HCT116 (cell line): ENCODE measurements around the gene OSGEPL1. TPM values are rescaled to one million over a fixed set of nuclear protein-coding genes. Genes with fewer than 3 reads are reported as not detected.

ENCODE experiments used
- ATAC-seq: fragments of 200-7000 bp; cut with Tn5 transposase; 2 replicates; pipeline ENCODE4 v1.9.1; 2020; ENCODE audit warnings: mild to moderate bottlenecking, moderate library complexity
- BruUV-seq: library from RNA; stranded (reverse); fragments of 400-500 nt; replicated peaks from 2 replicates; lab custom pipeline; 2021; lab: Mats Ljungman, UMichigan
- CTCF ChIA-PET: fragments of 300-600 bp; sonication (Branson Sonifier 250); formaldehyde crosslinking; loops from one replicate; lab custom pipeline; 2021; ENCODE audit warnings: antibody characterized with exemption; lab: Charles Lee
- POLR2A ChIA-PET: fragments of 300-600, 350-600 bp; sonication (Branson Sonifier 250); formaldehyde crosslinking; loops from one replicate; lab custom pipeline; 2021; ENCODE audit warnings: antibody characterized with exemption; lab: Charles Lee
- RAD21 ChIA-PET, 2 experiments: fragments of 300-600 bp; sonication (Branson Sonifier 250); formaldehyde crosslinking; loops; one replicate each; lab custom pipeline; 2023; ENCODE audit warnings: low total read pairs in 2 of 2; ENCODE audit not compliant: uncharacterized antibody in 2 of 2, unreplicated experiment in 2 of 2, low non-redundant PET in 1 of 2; lab: Charles Lee
- DNase-seq: peaks from one replicate; pipeline ENCODE4 v3.0.0-alpha.2; 2010; ENCODE audit warnings: low read depth, low spot score
- H2AFZ ChIP-seq: fragments of 200-600 bp; shearing (Covaris generic), sonication (generic); 2 replicates; pipeline ENCODE4 v1.6.1; 2017; ENCODE audit warnings: low read depth, mixed run types, mixed read lengths, antibody characterized with exemption, low read length; ENCODE audit not compliant: poor library complexity, severe bottlenecking
- H3K27ac ChIP-seq: 2 replicates; pipeline ENCODE4 v1.5.1; 2012; ENCODE audit warnings: low read depth, low read length
- H3K27me3 ChIP-seq: fragments of 200-600 bp; sonication (generic); 2 replicates; pipeline ENCODE4 v1.6.1; 2016; ENCODE audit warnings: mixed run types, low read length, mixed read lengths; ENCODE audit not compliant: insufficient read depth
- H3K36me3 ChIP-seq, 2 experiments: fragments of 200-500 bp in 1 of 2; fragments of 200-600 bp in 1 of 2; sonication (Bioruptor generic) in 1 of 2; sonication (generic) in 1 of 2; 2 replicates each; pipeline versions ENCODE4 v1.5.1 to v1.6.1; 2014 to 2016; ENCODE audit warnings: low read length in 2 of 2, inconsistent platforms in 1 of 2, mixed read lengths in 1 of 2, mixed run types in 1 of 2; ENCODE audit not compliant: insufficient read depth in 2 of 2, control insufficient read depth in 1 of 2
- H3K4me1 ChIP-seq, 2 experiments: fragments of 200-600 bp in 1 of 2; sonication (generic) in 1 of 2; 2 replicates each; pipeline versions ENCODE4 v1.5.1 to v1.6.1; 2012 to 2017; ENCODE audit warnings: low read length in 2 of 2, inconsistent platforms in 1 of 2, mild to moderate bottlenecking in 1 of 2, mixed read lengths in 1 of 2, mixed run types in 1 of 2, moderate library complexity in 1 of 2; ENCODE audit not compliant: insufficient read depth in 2 of 2, control insufficient read depth in 1 of 2
- H3K4me2 ChIP-seq: fragments of 200-600 bp; sonication (generic); 2 replicates; pipeline ENCODE4 v1.6.1; 2017; ENCODE audit warnings: mixed run types, low read length, mixed read lengths
- H3K4me3 ChIP-seq, 2 experiments: fragments of 200-600 bp in 1 of 2; sonication (generic) in 1 of 2; replicated peaks in 1 of 2; 2 replicates each; pipeline ENCODE4 v1.5.1; 2011 to 2016; ENCODE audit warnings: low read length in 2 of 2, control low read depth in 1 of 2, low read depth in 1 of 2, mild to moderate bottlenecking in 1 of 2, mixed read lengths in 1 of 2, mixed run types in 1 of 2
- H3K79me2 ChIP-seq: fragments of 200-600 bp; sonication (generic); 2 replicates; pipeline ENCODE4 v1.6.1; 2017; ENCODE audit warnings: mild to moderate bottlenecking, mixed run types, low read length, moderate library complexity, mixed read lengths; ENCODE audit not compliant: insufficient read depth
- H3K9ac ChIP-seq: fragments of 200-600 bp; sonication (generic); 2 replicates; pipeline ENCODE4 v1.6.1; 2016; ENCODE audit warnings: low read length, mixed read lengths
- H3K9me2 ChIP-seq: fragments of 200-600 bp; sonication (generic), shearing (Covaris generic); 2 replicates; pipeline ENCODE4 v1.6.1; 2017; ENCODE audit warnings: mixed run types, mild to moderate bottlenecking, moderate library complexity; ENCODE audit not compliant: insufficient read depth
- H3K9me3 ChIP-seq, 2 experiments: fragments of 200-500 bp in 1 of 2; fragments of 200-600 bp in 1 of 2; sonication (Bioruptor generic) in 1 of 2; sonication (generic) in 1 of 2; 2 replicates each; pipeline ENCODE4 v1.6.1; 2014 to 2017; ENCODE audit warnings: low read length in 2 of 2, mixed read lengths in 2 of 2, inconsistent platforms in 1 of 2, low read depth in 1 of 2, mild to moderate bottlenecking in 1 of 2, mixed run types in 1 of 2, moderate library complexity in 1 of 2; ENCODE audit not compliant: control insufficient read depth in 1 of 2, insufficient read depth in 1 of 2
- H4K20me1 ChIP-seq: fragments of 200-600 bp; sonication (generic), shearing (Covaris generic); 2 replicates; pipeline ENCODE4 v1.6.1; 2017; ENCODE audit warnings: mixed run types, mild to moderate bottlenecking, moderate library complexity; ENCODE audit not compliant: insufficient read depth
- CBX3 ChIP-seq: IDR thresholded peaks from 2 replicates; pipeline ENCODE4 v1.6.1; 2012; ENCODE audit warnings: low read depth
- JUND ChIP-seq: IDR thresholded peaks from 2 replicates; pipeline ENCODE4 v1.6.1; 2012
- MAX ChIP-seq: IDR thresholded peaks from 2 replicates; pipeline ENCODE4 v1.6.1; 2012
- POLR2A ChIP-seq: IDR thresholded peaks from 2 replicates; pipeline ENCODE4 v1.7.0; 2011; ENCODE audit warnings: borderline replicate concordance; ENCODE audit not compliant: insufficient read depth, insufficient read length; ENCODE audit errors: extremely low read depth
- POLR2AphosphoS5 ChIP-seq: IDR thresholded peaks from 2 replicates; pipeline ENCODE4 v1.6.1; 2011; ENCODE audit warnings: mild to moderate bottlenecking, low read depth, low read length, moderate library complexity
- RAD21 ChIP-seq: IDR thresholded peaks from 2 replicates; pipeline ENCODE4 v1.6.1; 2012; ENCODE audit warnings: low read depth, mild to moderate bottlenecking
- REST ChIP-seq: IDR thresholded peaks from 2 replicates; pipeline ENCODE4 v1.6.1; 2012; ENCODE audit warnings: low read depth
- SIN3A ChIP-seq: IDR thresholded peaks from 2 replicates; pipeline ENCODE4 v1.6.1; 2012; ENCODE audit warnings: low read depth
- SP1 ChIP-seq: IDR thresholded peaks from 2 replicates; pipeline ENCODE4 v1.6.1; 2012; ENCODE audit warnings: low read depth
- SRF ChIP-seq: IDR thresholded peaks from 2 replicates; pipeline ENCODE4 v1.6.1; 2012; ENCODE audit warnings: low read depth
- TCF7L2 ChIP-seq: IDR thresholded peaks from 2 replicates; pipeline ENCODE4 v1.7.0; 2011; ENCODE audit warnings: borderline replicate concordance, inconsistent platforms; ENCODE audit not compliant: insufficient read depth, insufficient read length; ENCODE audit errors: extremely low read depth
- ZFX ChIP-seq: fragments of 450-650 bp; IDR thresholded peaks from 2 replicates; pipeline ENCODE4 v1.6.1; 2017
- intact Hi-C: fragments of 100-400 bp; cut with micrococcal nuclease; formaldehyde crosslinking; loops from 2 replicates; pipeline ENCODE4 v1.10.0; 2022
- total RNA-seq: library from RNA; stranded (reverse); gene quantifications from one replicate; pipeline ENCODE4 v1.2.1, GENCODE V29; 2021; ENCODE audit not compliant: unreplicated experiment
- TF ChIP-seq, protein P1 (sequence below), 3 experiments: fragments of 200-600 bp in 1 of 3; sonication (generic) in 1 of 3; IDR thresholded peaks in 2 of 3; conservative IDR thresholded peaks in 1 of 3; 2 replicates each; pipeline ENCODE4 v1.5.1; 2012 to 2017; ENCODE audit warnings: low read depth in 2 of 3, low read length in 2 of 3, antibody characterized with exemption in 1 of 3, borderline replicate concordance in 1 of 3, control low read depth in 1 of 3, mild to moderate bottlenecking in 1 of 3, mixed read lengths in 1 of 3, mixed run types in 1 of 3, moderate library complexity in 1 of 3; ENCODE audit not compliant: insufficient read depth in 1 of 3

Gene OSGEPL1
- total RNA-seq, 1 experiment from 2014 or later, result 11.2 TPM

GRCh38 chr2:189700681-189701080 lies 61.9 kb downstream of the OSGEPL1 start:
- H3K9me3 ChIP-seq, result no peaks in the 10 kb centered on the region
- POLR2A ChIA-PET, result no interaction called here

More at GRCh38 chr2:189700681-189701080, 61.9 kb downstream of the OSGEPL1 start:
- H3K9ac ChIP-seq, result no peak overlapping the region
- BruUV-seq, result no TSS peak
- no peaks in the 10 kb centered on the region for H3K9me2 ChIP-seq
- TF ChIP-seq SIN3A (no peak), CBX3 (no peak), TCF7L2 (no peak), RAD21 (no peak), SRF (no peak), ZFX (no peak), JUND (no peak), REST (no peak), SP1 (no peak), POLR2A (no peak), POLR2AphosphoS5 (no peak), MAX (no peak)
- TF ChIP-seq, protein P1, sequence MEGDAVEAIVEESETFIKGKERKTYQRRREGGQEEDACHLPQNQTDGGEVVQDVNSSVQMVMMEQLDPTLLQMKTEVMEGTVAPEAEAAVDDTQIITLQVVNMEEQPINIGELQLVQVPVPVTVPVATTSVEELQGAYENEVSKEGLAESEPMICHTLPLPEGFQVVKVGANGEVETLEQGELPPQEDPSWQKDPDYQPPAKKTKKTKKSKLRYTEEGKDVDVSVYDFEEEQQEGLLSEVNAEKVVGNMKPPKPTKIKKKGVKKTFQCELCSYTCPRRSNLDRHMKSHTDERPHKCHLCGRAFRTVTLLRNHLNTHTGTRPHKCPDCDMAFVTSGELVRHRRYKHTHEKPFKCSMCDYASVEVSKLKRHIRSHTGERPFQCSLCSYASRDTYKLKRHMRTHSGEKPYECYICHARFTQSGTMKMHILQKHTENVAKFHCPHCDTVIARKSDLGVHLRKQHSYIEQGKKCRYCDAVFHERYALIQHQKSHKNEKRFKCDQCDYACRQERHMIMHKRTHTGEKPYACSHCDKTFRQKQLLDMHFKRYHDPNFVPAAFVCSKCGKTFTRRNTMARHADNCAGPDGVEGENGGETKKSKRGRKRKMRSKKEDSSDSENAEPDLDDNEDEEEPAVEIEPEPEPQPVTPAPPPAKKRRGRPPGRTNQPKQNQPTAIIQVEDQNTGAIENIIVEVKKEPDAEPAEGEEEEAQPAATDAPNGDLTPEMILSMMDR (IDR thresholded peaks at IDR 0.05 in 2 of 3, conservative IDR thresholded peaks at IDR 0.05 in 1 of 3; ENCODE audit: borderline replicate concordance in 1 of 3, insufficient read depth in 1 of 3, low read depth in 2 of 3, low read length in 2 of 3), result no peak
- ChIA-PET RAD21 (no interaction called here), CTCF (no interaction called here)
- peaks cover 0 to 3% of the 10 kb centered on the region in 2 experiments; a peak in 1 of 4 replicates for H3K4me1 ChIP-seq
- no peak for DNase-seq
- H3K27me3 ChIP-seq, result no peaks in the 10 kb centered on the region
- no peak overlapping the region for H2AFZ ChIP-seq
- H4K20me1 ChIP-seq, result no peaks in the 10 kb centered on the region; the same call in 1 of the 2 replicates
- H3K36me3 ChIP-seq, result no peaks in the 10 kb centered on the region
- no peak for ATAC-seq
- no peak overlapping the region for H3K4me2 ChIP-seq
- no peak overlapping the region for H3K27ac ChIP-seq
- H3K79me2 ChIP-seq, result no peaks in the 10 kb centered on the region
- intact Hi-C loops, result no loop called here
- no peak overlapping the region for H3K4me3 ChIP-seq
